Measurements from ENCODE around the gene RALB. TPM values are rescaled to one million over a fixed set of nuclear protein-coding genes. Genes with fewer than 3 reads are reported as not detected.
"Not testable (repeated sequence)": the region's sequence is repeated elsewhere in the genome, so short reads cannot be mapped to it uniquely, and the experiment has no call there.

The RALB gene
- total RNA-seq, 2 experiments from 2014 or later, result 33.0 to 33.5 TPM

DNA sequence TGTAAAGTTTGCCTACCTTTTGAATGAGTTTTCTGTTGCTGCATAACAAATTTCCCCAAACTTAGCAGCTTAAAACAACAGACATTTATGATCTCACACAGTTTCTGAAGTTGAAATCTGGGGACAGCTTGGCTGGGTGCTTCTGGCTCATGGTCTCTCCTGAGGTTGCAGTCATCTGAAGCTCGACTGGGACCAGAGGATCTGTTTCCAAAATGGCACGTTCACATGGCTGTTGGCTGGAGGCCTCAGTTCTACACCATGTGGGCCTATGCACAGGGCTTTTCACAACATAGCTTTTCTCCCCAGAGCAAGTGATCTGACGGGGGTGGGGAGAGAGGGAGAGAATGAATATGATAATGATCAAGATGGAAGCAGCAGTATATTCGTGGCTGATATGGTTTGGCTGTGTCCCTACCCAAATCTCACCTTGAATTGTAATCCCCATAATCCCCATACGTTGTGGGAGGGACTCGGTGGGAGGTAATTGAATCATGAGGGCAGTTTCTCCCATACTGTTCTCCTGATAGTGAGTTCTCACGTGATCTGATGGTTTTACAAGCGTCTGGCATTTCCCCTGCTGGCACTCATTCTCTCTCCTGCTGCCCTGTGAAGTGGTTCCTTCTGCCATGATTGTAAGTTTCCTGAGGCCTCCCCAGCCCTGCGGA is 3.5 kb downstream of the RALB start:
- POLR2A ChIA-PET, result no interaction called here

DNA sequence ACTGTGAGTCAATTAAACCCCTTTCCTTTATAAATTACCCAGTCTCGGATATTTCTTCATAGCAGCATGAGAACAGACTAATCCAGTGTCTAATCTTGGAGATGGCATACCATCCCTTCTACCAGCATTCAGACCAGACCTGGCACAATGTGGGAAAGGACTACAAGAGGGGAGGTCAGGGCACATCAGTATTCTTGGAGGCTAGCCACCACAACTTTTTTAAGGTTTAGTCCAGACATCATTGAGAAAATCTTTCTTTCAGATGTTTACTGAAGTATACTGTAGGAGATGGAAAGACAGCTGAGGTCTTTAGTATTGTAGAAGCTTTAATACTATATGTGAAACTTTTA is 4.0 kb downstream of the RALB start:
- CTCF ChIA-PET, result interaction anchor here (1.2 kb wide), 1 partner anchor 27 kb away, joined by 3 read pairs; no protein-coding TSS in a partner anchor
- POLR2A ChIA-PET, result no interaction called here

More for the DNA sequence above, 3.5 kb downstream of the RALB start:
- CTCF ChIA-PET, result no interaction called here

DNA sequence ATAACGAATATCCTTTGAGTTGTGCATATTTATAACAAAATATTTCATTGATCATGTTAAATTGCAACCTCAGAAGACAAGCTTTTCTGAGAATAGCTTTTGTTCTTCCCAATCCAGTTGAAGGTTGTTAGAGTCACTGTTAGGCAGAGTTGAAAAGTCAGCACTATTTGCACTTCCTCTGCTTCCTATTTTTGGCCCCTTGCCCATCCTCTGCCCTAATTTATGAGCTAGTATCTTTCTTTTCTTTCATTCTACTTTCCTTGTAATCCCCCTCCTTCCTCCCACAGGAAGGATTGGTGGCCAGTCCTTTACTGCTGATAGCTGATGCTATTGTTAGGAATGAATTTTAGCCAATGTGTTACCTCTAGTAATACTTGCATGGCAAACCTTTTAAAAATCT is 4.9 kb downstream of the RALB start:
- POLR2A ChIA-PET, result no interaction called here
- CTCF ChIA-PET, result interaction anchor here (1.2 kb wide), 1 partner anchor 26 kb away, joined by 3 read pairs; no protein-coding TSS in a partner anchor

DNA sequence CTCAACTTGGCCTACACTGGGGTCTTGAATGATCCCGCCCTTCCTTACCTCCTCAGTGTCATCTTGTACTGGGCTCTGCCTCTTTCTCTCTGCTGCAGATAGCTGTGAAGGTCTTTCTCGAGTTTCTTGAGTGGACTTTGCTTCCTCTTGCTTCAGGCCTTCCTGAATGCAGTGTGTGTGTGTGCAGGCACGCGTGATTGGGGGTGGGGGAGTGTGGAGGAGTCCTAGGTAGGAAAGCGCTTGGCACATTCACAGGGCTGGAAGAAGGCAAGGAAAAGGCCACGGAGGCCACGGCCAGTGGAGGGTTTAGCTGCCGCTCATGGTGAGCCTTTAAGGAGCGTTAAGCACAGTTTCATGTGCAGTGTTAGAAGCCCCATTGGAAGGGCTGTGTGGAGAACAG is 5.5 kb downstream of the RALB start:
- POLR2A ChIA-PET, result no interaction called here

DNA sequence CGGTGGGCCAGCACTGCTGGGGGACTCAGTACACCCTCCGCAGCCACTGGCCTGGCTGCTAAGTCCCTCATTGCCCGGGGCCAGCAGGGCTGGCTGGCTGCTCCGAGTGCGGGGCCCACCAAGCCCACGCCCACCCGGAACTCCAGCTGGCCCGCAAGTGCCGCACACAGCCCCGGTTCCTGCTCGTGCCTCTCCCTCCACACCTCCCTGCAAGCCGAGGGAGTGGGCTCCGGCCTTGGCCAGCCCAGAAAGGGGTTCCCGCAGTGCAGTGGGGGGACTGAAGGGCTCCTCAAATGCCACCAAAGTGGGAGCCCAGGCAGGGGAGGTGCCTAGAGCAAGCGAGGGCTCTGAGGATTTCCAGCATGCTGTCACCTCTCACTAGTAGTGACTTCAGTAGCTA is 7.3 kb downstream of the RALB start:
- CTCF ChIA-PET, POLR2A ChIA-PET: not testable (repeated sequence)

More for the DNA sequence above, 5.5 kb downstream of the RALB start:
- CTCF ChIA-PET, result no interaction called here

DNA sequence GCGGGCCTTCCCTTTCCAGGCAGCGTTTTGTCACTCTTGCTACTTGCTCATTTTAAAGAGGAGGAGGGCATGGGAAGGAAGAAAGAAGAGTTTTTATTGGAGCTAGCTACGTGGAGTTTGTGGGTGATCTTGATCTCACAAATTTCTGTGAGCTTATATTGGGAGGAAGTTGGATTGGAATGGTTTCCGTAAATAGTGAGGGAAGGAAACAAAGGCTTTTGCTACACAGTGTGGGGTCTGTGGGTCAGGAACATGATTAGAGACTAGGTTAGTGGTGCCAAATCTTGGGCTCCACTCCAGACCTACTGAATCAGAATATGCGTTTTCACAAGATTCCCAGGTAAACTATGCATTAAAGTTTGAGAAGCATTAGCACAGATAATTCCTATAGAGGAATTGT is 8.1 kb downstream of the RALB start:
- CTCF ChIA-PET, result interaction anchor here (1.7 kb wide), 1 partner anchor 52 kb away, joined by 5 read pairs; no protein-coding TSS in a partner anchor
- POLR2A ChIA-PET, result no interaction called here

DNA sequence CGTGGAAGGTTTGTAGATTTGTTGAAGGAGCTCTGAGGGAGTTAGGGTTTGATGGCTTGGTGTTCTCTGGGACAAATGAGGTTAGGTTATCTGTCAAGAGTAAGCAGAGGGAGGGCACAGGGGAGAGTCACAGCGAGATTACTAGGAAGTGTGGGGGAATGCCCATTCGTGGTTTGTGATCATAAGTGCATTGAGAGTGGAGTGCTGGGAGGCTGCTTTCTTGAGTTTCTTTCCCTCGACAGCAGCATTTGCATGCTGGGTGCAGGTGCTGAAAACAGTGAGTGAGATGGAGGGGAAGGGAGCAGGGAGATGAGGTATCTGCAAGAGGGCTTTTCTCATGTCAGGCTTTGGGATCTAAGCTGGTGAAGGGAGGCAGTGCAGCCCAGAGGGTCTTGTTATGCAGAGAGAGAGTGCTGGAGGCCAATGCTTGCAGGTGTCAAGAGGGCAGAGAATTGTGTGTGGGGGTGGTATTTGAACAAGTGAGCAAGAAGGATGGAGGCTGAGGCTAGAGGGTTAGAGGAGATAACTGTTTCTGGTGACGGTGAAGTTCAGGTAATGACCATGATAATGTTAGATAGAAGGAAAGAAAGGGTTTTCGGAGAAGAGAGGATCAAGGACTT is 8.8 kb downstream of the RALB start:
- ChIA-PET POLR2A (interaction anchor here (0.6 kb wide), 1 partner anchor 31 kb away, joined by 3 read pairs; no protein-coding TSS in a partner anchor), CTCF (interaction anchor here (1.7 kb wide), 1 partner anchor 52 kb away, joined by 5 read pairs; no protein-coding TSS in a partner anchor)

DNA sequence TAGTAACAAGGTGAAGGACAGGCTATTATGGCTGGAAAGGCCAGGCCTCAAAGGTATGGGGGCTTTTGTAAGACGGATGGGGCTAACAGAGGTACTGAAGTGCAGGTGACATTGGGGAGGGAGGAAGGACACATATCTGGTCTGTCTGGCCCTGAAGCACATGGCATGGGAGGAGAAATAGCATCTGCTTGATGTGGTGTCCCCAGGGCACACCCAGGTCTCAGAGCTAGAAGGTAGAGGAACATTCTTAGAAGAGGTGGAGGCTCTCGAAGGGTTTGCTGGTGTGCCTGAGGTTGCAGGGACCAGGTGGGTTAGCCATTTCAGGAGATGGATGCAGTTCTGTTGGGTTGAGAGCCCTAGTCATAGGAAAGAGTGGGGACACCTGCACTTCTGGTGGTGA is 9.5 kb downstream of the RALB start:
- ChIA-PET POLR2A (interaction anchor here (0.6 kb wide), 1 partner anchor 31 kb away, joined by 3 read pairs; no protein-coding TSS in a partner anchor), CTCF (interaction anchor here (1.7 kb wide), 1 partner anchor 51 kb away, joined by 5 read pairs; no protein-coding TSS in a partner anchor)

DNA sequence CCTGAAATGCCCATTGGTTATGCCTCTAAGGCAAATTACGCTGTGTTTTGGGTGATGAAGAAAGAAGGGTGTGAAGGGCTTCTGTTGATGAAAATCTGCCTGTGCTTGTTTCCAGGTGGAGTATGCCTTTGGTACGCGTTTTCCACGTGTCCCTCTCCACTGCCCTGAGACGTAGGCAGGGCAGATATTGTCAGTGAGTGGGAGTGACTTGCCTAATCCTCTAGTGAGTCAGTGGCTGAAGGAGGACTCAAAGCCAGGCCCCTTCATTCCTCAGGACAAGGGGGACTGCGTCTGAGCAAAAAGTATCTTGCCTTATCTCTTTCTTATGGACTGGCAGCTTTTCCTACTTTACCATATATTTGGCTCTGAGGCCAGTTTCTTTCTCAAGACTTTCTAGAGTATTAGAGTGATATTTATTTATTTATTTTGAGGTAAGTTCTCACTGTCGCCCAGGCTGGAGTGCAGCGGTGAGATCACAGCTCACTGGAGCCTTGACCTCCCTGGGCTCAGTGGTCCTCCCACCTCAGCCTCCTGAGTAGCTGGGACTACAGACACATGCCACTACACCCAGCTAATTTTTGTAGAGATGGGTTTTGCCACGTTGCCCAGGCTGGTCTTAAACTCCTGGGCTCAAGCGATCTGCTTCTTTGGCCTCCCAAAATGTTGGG is 10.2 kb downstream of the RALB start:
- POLR2A ChIA-PET, result no interaction called here
- CTCF ChIA-PET, result no interaction called here

DNA sequence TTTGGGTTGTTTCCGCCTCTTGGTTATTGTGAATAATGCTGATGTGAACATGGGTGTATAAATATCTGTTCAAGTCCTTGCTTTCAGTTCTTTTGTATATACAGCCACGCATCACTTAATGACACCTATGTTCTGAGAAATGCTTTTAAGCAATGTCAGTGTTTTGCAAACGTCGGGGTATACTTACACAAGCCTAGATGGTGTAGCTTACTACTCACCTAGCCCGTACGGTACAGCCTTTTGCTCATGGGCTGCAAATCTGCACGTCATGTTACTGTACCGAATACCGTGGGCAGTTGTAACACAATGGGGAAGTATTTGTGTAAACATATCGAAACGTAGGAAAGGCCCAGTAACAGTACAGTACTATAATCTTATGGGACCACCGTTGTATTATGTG is 12.4 kb downstream of the RALB start:
- POLR2A ChIA-PET, result no interaction called here
- CTCF ChIA-PET, result no interaction called here

DNA sequence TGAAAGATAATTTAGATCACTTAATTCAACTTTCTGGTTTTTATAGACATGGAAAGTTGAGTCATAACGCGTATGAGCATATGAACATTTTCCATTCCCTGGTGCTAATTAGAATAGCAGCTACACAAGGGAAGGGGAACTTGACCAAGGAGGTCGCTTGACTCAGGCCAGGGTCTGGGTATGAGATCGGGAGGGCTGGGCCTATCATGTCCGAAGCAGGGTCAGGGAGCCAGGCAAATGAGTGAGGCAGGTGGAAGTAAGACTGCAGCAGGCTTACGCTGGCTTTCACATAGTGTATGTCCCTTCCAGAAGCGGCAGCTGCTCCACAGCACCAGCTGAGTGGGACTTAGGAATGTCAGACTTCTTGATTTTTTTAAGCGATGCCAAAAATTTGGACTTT is 14.7 kb downstream of the RALB start:
- CTCF ChIA-PET, result no interaction called here
- POLR2A ChIA-PET, result no interaction called here

DNA sequence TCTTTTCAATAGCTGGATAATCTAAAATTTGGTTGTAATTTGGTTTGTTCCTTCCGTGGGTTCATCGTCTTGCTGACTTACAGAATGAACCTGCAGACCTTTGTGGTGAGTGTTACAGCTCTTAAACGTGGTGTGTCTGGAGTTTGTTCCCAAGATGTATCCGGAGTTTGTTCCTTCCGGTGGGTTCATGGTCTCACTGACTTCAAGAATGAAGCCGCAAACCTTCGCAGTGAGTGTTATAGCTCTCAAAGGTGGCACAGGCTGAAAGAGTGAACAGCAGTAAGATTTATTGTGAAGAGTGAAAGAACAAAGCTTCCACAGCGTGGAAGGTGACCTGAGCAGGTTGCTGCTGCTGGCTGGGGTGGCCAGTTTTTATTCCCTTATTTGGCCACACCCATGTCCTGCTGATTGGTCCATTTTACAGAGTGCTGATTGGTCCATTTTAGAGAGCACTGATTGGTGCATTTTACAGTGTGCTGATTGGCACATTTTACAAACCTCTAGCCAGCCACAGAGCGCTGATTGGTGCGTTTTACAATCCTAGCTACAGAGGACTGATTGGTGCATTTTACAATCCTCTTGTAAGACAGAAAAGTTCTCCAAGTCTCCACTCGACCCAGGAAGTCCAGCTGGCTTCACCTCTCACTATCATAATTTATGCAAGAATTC is 16.6 kb downstream of the RALB start:
- ChIA-PET CTCF (no interaction called here), POLR2A (no interaction called here)

DNA sequence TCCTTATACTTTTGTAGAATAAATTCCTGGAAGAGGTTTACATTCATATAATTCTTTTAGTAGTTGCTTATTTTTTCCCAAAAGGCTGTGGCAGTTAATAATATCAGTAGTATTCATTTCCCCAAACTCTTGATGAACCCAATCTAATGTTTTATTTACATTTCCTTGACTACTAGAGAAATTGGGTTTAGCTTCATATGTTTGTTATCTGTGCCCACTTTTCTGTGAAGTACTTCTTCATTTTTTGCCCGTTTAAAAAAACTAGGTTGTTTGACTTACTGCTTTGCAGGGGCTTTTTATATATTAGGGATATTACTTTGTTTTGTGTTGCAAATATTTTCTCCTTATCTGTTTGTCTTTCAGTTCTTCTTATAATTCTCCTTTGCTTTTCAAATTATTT is 17.2 kb downstream of the RALB start:
- POLR2A ChIA-PET, result no interaction called here
- CTCF ChIA-PET, result no interaction called here

DNA sequence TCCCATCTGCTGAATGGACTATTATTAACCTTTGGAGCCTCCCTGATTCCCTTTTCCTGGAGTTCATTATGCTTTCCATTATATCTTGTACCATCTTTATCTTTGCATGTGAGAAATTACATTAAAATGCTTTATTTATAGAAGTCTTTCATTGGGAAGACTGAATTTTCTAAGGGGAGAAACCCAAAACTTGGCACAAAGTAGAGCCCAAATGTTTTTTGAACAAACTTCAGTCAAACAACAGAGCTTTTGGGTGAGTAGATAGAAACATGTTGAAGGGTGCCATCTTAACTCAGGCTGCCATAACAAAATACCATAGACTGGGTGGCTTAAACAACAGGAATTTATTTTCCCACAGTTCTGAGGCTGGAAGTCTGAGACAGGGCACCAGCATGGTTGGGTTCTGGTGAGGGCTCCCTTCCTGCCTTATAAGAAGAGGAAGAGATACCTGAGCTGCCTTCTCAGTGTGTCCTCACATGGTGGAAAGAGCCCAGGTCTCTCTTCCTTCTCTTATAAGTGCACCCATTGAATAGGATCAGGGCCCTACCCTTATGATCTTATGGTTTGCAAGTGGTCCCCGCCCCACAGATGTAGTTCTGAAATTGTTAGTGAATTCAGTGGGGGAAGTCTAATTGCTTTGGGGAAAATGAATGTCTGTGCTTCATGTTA is 19.2 kb downstream of the RALB start:
- POLR2A ChIA-PET, result no interaction called here
- CTCF ChIA-PET, result no interaction called here

DNA sequence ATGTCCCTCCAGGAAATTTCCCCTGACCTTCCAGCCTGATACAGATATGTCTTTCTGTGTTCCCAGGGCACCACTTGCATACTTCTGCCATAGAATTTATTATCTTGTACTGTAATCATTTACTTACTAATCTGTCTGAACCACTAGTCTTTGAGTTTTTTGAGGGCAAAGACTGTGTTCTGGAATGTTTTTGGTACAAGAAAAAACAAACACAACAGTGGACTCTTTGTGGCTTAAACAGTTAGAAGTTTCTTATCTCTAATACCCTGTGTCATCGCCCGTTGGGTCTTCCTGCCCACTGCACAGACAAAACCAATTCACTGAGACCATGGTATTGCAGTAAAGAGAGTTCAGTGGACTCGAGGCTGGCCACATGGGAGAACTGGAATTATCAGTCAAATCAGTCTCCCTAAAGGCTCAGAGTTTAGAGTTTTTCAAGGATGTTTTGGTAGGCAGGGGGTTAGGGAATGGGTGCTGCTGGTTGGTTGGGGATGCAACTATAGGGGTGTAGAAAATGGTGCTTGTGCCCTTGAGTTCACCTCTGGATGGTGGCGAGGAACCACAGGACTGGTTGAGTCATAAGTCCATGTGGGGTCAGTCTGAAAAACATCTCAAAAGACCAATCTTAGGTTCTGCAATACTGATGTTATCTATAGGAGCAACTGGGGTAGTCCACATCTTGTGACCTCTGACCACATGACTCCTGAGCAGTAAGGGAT is 20.3 kb downstream of the RALB start:
- CTCF ChIA-PET, result no interaction called here
- POLR2A ChIA-PET, result no interaction called here

DNA sequence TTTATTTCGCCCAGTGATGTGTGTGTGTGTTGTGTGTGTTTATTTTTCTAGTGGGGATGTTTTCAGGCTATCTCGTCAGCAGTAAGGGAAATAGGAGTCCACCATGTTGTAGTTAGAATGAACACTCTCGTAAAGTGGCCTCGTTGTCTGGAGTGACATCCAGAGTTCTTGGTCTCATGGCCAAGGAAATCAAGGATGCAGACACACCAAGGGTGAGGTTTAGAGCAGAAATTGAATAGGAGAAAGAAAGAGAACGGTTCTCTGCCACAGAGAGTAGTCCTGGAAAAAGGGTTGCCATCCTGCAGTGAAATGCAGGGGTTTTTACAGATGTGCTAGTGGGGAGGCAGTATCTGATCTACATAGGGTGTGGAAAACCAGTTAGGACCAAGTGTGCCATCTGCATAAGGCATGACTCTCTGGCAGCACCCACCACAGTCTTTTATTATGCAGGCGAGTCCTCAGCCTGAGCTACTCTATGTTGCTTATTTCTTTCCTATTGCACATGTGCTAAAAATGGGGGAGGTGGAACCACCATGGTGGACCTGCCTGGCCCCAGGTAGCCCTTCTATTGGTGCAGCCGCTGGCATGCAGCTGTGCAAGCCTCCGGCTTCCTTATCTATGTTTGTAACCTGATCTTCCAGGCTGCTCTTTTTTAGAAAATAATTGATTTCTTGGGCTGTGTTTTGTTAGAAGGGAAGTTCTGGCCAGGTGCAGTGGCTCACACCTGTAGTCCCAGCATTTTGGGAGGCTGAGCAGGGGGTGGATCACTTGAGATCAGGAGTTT is 23.2 kb downstream of the RALB start:
- ChIA-PET CTCF (no interaction called here), POLR2A (no interaction called here)

DNA sequence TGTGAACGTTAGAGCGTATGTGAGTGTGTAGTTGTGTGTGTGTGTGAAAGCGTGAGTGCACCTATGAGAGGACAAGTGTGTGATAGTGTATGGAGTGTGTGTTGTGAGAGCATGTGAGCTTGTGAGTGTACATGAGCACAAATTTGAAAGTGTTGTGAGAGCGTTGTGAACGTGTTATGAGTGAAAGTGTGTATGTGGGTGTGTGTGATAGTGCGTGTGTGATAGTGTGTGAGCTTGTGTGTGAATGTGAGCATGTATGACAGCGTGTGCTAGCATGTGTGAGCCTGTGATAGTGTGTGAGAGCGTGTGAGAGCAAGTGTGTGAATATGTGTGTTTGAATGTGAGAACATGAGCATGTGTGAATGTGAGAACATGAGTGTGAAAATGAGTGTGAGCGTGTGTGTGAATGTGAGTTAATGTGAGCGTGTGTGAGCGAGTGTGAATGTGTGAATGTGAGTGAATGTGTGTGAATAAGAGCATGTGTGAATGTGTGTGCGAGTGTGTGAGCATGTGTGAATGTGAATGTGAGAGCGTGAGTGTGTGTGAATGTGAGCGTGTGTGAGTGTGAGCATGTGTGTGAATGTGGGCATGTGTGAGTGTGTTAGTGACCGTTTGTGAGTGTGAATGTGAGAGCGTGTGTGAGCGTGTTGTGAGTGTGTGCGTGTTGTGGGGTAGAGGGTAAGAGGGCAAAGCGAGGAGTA is 25.0 kb downstream of the RALB start:
- ChIA-PET POLR2A (no interaction called here), CTCF (no interaction called here)

DNA sequence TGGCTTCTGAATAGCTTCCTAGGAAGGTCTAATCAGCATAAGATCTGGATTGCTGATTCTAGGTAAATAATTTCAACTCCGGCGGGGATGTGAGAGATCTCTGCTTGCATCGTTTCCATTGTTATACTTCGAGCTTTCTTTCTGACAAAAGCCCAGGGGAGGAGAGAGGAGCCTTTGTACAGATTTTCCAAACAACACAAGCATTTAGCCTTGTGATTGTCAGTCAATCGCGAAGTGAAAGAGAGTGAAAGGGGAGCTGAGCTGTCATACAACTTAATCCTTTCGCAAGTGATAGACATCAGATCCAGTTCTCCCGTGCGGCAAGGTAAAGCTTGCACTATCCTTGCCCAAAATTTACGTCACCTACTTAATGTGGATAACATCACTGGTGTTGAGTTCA is 26.2 kb downstream of the RALB start:
- CTCF ChIA-PET, result no interaction called here
- POLR2A ChIA-PET, result no interaction called here

Data from activated CD8-positive, alpha-beta memory T cell treated with anti-CD3 and anti-CD28 coated beads for 36 hours (primary cell).